Globus pallidus (tissue), 1 donor: Measurements from ENCODE around the gene SCGB1C1.
"Not testable (repeated sequence)": the region's sequence is repeated elsewhere in the genome, so short reads cannot be mapped to it uniquely, and the experiment has no call there.

Source experiments
- DNase-seq: peaks from one replicate; pipeline ENCODE4 v3.0.0-alpha.2; 2015; ENCODE audit warnings: low spot score

Gene SCGB1C1

GRCh38 chr11:218815-219593 is 26.1 kb downstream of the SCGB1C1 start:
- no peak for DNase-seq

GRCh38 chr11:220641-221215 is 27.9 kb downstream of the SCGB1C1 start:
- DNase-seq = not testable (repeated sequence)

GRCh38 chr11:221539-221938 is 28.7 kb downstream of the SCGB1C1 start:
- no peak for DNase-seq

GRCh38 chr11:221998-222789 is 29.3 kb downstream of the SCGB1C1 start:
- no peak for DNase-seq

GRCh38 chr11:223026-223789 is 30.3 kb downstream of the SCGB1C1 start:
- no peak for DNase-seq

GRCh38 chr11:223884-224283 is 31.0 kb downstream of the SCGB1C1 start:
- DNase-seq = no peak

- DNase-seq = no peak
Measured at GRCh38 chr11:224424-224823, 31.5 kb downstream of the SCGB1C1 start.

- no peak for DNase-seq
Measured at GRCh38 chr11:225734-226453, 33.0 kb downstream of the SCGB1C1 start.

GRCh38 chr11:227824-228379 is 35.0 kb downstream of the SCGB1C1 start:
- no peak for DNase-seq

- DNase-seq = no peak
Measured at GRCh38 chr11:230431-230830, 37.6 kb downstream of the SCGB1C1 start.

- DNase-seq = no peak
Measured at GRCh38 chr11:232783-233565, 40.1 kb downstream of the SCGB1C1 start.

- DNase-seq = no peak
Measured at GRCh38 chr11:235180-235579, 42.3 kb downstream of the SCGB1C1 start.

- DNase-seq = no peak
Measured at GRCh38 chr11:235609-235996, 42.7 kb downstream of the SCGB1C1 start.

GRCh38 chr11:235997-236773 is 43.3 kb downstream of the SCGB1C1 start, which contains the start of gene SIRT3:
Gene SIRT3 (minus strand): TSS chr11:236342. CDS start chr11:236328, 14 bp downstream.
- peak; percentile 67 for DNase-seq

GRCh38 chr11:236774-237767 is 44.2 kb downstream of the SCGB1C1 start, which contains the start of gene PSMD13:
Gene PSMD13 (plus strand): TSS chr11:236976. CDS start chr11:237050, 74 bp downstream.
- DNase-seq = peak; percentile 79

- not testable (repeated sequence) for DNase-seq
Measured at GRCh38 chr11:238346-238745, 45.5 kb downstream of the SCGB1C1 start.

GRCh38 chr11:240315-240714 is 47.4 kb downstream of the SCGB1C1 start:
- DNase-seq = no peak

GRCh38 chr11:241634-242033 is 48.8 kb downstream of the SCGB1C1 start:
- DNase-seq = no peak
